Left renal cortex interstitium (tissue), 4 donors: ENCODE results near the gene PHACTR3. TPM values are rescaled to one million over a fixed set of nuclear protein-coding genes. Genes with fewer than 3 reads are reported as not detected.
A peak's percentile ranks its signal among the peaks of the same experiment; 100 is the strongest.
"Not testable (repeated sequence)": the region's sequence is repeated elsewhere in the genome, so short reads cannot be mapped to it uniquely, and the experiment has no call there.

ENCODE experiments used
- DNase-seq, 4 donors: peaks; one replicate each; pipeline ENCODE4 v3.0.0-alpha.2; 2013; ENCODE audit warnings: low read depth in 4 of 4, low spot score in 2 of 4, missing footprints in 1 of 4
- polyA plus RNA-seq, 4 donors: library from polyadenylated mRNA; unstranded; fragments of 120-200 nt; gene quantifications; one replicate each; pipeline ENCODE4 v1.2.1, GENCODE V29; 2013; ENCODE audit not compliant: insufficient read length in 4 of 4

Gene PHACTR3
- polyA plus RNA-seq, 4 donors = 10.5 to 13.7 (median 12.2) TPM

DNA sequence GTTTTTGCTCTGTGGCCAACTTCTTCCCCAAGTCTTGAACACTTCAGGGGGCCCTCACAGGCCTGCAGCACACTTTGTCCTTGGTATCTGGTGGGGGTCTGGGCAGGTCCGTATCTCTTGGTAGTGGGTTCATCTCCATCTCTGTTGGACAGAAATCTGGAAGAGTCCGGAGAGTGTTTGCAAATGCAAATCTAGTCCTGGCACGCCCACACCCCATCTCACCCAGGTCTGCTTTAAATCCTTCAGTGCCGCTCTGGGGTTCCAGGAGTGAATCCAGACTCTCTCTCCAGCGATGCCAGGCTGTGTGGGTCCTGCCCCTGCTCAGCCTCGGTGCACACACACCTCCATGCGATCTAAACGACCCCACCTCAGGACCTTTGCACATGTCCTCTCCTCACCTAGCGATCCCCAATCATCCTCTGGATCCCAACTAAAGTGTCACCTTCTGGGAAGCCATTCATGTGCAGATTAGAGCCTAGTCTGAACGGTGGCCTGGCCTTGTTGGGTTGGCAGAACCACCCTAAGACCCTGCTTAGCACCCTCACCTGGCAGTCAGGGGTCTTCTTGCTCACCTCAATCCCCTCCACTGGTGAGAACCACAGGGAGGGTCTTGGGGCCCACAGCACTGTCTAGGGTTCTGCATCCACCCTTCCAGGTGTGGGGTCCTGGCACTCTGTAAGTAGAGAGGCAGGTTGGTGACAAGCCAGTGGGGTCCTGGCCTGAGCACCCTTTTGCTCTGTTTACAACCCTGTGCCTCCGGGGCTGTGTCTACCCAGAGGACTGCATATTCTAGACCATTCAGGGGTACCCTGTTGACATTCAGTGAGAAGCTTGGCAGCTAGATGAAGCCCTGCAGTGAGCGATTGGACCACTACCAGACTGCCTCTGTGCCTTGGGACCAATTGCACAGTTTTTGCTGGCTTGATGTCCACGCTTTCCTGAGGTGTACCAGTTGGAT, 228.3 kb downstream of the PHACTR3 start:
- DNase-seq = no peak

DNA sequence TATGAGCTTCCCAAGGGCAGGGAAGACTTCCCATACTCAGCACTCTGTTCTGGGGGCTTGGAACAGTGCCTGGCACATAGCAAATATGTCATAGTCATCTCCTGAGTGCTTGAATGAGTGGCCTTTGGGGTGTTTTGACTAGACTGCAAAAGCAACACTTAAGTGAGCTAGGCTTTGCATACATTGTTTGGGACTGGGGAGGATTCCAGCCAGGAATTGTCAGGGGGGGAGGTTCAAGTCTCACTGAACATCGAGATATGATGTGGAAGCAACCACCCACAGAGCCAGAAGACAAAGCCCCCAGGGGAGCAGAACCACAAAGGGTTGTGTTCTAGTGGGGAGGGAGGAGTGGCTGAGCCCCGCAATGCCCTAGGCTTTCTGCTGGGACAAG, 230.7 kb downstream of the PHACTR3 start:
- peak in 2 of 4 donors; percentile 19 to 32 for DNase-seq

DNA sequence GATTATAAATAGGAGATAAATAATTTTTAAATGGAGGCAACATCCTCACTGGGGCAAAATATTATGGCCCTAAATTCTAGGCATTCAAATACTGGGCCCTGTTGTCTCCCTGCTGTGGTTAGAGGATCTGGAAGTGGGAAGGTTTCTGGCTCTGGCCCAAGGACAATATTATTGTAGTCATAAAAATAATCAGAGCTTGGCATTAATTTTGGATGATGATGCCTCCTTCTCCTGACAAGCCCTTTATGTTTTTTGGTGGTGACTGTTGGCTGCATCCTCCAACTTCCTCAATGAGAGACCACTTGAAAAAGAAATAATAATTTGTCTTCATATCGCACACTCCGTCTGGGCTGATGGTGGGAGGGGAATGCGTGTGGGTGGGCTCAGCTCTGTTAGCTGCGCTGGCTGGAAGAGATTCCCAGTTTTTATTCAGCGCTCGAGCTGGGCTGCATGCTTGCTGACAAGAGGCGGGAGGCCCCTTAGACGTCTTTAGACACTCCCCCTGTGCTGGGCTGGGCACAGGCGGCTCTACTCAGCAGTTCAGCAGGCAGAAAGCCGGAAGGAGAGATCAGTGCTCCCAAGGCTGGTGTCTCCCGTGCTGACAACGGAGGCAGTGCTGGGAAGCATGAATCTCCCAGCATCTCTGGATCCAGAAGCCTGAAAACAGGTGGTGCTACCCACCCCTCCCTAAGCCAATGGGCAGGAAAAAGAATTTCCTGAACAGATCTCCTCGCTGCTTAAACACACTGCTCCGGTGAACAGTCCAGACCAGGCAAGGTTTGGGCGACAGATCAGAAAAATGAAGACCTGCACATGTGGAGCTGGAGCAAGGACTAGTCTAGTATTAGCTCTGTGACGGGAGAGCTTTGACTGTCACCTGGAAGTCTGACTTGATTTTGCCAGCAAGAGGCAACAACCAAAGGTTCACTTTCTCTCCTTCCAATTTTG, 231.4 kb downstream of the PHACTR3 start:
- peak in 3 of 4 donors; percentile 56 to 68 (median 61) for DNase-seq

DNA sequence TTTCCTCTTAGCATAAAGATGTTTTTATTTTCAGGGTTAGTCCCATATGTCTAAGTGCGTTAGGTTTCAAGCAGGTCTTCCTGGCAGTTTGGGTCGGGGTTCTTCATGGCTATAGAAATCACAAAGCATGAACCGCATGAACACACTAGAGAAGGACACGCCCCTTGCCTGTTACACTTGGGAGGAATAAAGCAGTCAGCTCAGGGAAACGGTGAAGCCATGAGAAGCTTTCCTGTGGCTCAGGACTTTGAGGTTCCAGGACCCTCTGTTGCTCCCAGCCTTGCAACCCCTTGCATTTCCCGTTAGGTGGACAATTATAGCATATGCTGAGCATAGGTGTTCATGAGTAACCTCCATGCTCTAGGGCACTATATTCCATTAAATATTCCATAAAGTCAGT, 232.4 kb downstream of the PHACTR3 start:
- peak in 1 of 4 donors; percentile 24 for DNase-seq

DNA sequence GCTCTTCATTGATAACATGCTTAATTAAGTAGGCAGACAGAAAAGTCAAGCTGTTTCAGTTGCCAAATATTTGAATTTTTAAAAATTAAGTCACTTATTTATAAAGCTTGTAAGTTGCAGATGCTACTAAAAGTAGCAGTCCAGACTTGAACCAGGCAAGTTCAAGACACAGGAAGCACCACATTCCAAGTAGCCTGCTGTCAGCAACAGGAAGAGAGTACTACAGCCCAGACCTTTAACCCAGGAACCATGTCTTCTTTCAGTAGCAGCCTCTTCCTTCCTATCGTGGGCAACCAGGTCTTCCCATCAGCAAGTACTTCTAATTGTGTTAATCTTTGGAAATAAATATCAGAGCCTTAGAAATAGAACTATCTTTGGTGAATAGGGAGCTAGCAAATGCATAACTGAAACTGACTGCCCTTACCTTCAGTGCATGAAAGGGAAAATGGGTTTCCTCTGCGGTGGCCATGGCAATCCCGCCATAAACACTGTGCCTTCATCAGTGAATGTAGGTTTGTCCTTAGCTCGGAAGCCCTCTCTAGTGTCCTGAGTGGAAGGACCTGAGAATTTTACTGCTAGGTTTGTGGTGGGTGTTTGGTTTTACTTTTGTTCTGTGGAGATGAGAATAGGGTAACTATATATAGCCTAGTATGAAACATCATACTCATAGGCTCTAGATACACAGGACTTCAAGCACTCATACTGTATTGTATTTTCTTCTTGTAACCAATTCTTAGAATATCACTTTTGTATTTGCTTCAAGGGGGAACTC, 233.5 kb downstream of the PHACTR3 start:
- DNase-seq = no peak

DNA sequence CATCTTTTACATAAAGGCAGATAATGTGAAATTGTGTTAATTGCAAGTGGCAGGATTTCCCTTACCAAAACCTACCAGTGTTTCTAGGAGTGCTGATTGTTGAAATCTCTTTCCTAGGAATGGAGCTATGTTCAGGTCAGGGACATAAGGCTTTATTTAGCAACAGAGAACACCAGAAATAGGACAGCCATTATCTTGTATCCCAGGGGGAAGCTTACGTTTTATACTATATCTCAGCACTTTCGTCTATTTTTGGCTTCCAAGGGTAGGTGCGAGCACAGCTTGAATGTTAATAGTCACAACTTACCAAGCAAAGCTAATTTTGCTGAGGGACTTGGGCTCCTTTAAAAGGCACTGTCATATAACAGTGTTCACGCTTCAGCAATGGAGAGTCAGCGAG, 235.1 kb downstream of the PHACTR3 start:
- DNase-seq = no peak

DNA sequence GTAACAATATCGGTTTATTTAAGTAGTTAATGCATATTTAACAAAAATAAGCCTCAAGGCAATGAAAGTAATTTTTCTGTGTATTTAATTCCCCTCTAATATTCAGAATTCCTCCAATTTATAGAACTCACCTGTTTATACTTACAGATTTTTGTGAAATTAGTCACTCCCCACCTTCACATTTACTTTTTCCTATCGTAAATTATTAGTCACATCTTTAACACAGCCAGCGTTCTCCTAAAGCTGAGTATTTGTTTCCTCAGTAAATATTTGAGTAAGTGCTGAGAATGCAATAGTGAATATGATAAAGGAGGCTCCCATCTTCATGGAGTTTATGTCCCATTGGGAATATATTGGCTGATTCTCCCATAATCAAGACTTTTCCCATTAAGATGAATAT, 241.1 kb downstream of the PHACTR3 start:
- DNase-seq = no peak

DNA sequence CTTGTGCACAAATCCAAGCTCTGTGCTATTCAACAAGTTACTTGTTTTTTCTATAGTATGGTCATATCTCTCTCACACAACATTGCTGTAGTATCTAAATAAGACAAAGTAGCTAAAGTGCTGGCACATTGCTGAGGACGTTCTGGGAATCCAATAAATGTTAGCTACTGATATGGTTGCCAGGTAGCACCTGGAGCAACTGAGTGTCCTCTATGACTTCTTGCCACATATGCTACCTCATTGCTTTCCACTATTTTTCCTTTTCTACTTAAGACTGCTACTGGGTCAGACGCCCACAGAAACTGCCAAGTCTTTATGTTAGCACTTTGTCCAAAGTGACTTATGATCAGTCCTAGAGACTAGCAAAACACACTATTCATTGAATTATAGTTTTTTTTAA, 243.8 kb downstream of the PHACTR3 start:
- DNase-seq = no peak

DNA sequence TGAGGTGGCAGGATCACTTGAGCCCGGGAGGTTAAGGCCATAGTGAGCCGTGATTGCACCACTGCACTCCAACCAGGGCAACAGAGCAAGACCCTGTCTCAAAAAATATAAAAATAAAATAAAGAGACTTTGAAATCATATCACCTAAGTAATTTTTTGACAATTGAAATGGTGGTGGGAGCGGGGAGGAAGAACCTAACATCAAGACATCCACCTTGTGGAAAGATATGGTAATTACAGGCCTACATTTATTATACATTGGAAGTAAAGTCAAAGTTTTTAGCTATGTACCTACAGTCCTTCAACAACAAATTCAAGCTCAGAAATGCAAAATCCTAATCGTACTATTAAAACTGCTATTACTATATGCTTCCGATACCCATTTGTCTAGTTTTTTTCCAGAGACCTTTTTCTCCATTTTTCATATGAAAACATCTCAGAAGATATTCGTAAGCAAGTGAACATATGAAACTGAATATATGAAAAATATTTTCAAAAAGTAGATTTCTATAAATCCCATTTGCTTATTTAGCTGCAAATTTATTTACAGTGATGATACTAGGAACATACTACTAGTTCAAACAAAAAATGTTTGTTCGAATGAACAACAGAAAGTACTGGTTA, 245.8 kb downstream of the PHACTR3 start:
- peak in 1 of 4 donors; percentile 36 for DNase-seq

DNA sequence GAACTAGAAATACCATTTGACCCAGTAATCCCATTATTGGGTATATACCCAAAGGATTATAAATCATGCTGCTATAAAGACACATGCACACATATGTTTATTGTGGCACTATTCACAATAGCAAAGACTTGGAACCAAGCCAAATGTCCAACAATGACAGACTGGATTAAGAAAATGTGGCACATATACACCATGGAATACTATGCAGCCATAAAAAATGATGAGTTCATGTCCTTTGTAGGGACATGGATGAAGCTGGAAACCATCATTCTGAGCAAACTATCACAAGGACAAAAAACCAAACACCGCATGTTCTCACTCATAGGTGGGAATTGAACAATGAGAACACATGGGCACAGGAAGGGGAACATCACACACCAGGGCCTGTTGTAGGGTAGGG, 252.2 kb downstream of the PHACTR3 start:
- not testable (repeated sequence) for DNase-seq

DNA sequence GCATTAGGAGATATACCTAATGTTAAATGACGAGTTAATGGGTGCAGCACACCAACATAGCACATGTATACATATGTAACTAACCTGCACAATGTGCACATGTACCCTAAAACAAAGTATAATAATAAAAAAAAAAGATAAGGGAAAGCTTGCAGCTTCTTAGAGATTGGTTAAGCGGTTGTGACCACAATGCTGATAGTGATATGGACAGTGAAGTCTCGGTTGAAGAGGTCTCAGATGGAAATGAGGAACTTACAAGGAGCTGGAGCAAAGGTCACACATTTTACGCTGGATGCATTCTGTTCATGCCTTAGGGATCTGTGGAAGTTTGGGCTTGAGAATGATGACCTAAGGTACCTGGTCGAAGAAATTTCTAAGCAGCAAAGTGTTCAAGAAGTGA, 252.6 kb downstream of the PHACTR3 start:
- not testable (repeated sequence) for DNase-seq

DNA sequence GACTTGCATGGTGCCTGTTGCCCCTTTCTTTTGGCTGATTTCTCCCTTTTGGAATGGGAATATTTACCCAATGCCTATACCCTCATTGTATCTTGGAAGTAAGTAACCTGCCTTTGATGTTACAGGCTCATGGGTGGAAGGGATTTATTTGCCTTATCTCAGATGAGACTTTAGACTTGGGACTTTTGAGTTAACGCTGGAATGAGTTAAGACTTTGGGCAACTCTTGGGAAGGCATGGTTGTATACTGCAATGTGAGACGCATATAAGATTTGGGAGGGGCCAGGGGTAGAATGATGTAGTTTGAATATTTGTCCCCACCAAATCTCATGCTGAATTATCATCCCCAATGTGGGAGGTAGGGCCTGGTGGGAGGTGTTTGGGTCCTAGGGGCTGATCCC, 253.6 kb downstream of the PHACTR3 start:
- DNase-seq = no peak

DNA sequence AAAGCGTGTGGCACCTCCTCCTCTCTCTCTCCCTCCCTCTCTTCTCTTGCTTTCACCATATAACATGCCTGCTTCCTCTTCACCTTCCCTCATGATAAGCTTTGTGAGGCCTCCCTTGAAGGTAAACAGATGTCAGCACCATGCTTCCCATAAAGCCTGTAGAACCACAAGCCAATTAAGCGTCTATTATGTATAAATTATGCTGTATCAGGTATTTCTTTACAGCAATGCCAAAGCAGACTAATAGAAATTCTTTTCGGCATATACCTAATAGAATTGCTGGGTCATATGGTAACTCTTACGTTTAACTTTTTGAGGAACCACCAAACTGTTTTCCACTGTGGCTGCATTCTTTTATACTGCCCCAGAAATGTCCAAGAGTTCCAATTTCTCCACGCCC, 254.1 kb downstream of the PHACTR3 start:
- DNase-seq = no peak

DNA sequence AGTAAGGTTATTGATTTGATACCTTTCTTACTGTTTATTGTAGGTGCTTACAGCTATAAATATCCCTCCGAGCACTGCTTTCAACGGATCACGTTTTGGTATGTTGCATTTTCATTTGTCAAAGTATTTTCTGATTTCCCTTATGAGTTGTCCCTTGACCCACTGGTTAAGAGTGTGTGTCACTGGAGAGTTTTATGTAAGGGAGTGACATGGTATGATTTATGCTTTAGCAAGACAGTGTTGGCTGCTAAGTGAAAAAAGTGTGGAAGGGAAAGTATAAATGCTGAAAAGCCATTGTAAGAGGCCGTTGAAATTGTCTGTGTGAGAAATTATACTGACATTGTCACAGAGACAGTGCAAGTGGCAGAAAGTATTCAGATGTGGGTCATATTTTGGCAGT, 257.1 kb downstream of the PHACTR3 start:
- no peak for DNase-seq

DNA sequence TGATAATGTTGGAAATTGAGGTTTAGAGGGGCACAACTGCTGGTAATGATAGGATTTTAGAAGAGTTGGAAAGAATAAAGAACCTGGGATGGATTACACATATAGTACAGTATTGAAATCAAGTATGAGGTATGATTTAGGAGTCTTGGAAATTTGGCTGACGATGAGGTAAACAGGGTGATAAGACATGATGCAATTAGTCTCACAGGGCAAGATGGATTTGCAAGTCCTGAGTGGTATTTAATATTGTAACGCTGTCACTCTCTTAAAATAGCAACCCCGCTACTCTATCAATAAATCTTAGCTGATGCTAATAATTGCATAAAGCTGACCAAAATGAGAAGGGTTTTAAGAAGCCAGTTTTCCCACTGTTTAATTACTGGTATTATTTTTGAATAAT, 258.7 kb downstream of the PHACTR3 start:
- DNase-seq = no peak

DNA sequence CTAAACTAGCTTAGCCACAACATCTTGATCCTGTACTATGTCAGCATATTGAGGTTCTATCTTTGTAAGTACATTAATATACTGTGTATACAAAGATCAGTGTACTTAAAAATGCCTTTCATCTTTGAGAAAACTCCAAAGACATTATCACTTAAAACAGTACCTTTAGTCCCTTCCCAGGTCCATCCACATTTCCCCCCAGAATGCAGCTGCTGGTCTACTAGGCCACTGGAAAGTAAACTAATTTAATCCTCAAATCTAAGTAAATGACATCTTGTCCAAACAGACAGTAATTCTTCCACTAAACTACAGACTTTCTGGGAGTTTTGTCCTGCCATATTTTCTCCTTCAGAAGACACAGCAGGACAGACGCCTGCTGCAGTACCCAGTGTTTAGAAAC, 260.4 kb downstream of the PHACTR3 start:
- DNase-seq = no peak

DNA sequence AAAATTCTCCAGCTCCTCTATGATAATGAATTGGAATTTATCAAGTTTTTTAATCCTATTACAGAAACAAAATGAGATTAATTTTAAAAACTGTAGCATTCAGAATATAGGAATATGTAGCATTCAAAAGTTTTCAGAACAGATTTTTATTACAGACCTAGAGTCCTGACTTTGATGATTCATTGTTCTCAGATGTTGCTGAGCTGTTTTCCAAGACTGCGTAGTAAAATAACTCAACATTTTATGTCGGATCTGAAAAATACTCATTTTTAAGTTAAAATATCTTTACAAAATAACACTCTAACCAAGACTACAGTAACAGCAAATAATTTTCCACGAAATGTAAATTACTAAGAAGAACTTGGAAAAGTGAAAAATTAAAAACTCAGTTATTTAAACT, 262.0 kb downstream of the PHACTR3 start:
- peak in 1 of 4 donors; percentile 2 for DNase-seq

DNA sequence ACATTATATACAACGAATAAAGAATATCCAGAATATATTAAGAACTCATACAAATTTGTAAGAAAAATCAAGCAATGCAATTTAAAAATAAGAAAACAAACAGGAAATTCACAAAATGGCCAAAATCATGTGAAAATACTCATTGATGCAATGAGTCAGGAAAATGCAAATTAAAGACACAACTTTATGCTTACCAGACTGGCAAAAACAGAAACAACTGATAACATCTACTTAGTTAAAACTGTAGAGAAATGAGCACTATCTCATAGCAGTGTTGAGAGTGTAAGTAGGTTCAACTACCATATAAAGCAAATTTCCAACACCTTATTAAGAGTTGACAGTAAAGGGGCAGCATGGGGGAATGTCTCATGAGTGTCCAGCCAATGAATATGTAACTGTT, 266.8 kb downstream of the PHACTR3 start:
- no peak for DNase-seq

DNA sequence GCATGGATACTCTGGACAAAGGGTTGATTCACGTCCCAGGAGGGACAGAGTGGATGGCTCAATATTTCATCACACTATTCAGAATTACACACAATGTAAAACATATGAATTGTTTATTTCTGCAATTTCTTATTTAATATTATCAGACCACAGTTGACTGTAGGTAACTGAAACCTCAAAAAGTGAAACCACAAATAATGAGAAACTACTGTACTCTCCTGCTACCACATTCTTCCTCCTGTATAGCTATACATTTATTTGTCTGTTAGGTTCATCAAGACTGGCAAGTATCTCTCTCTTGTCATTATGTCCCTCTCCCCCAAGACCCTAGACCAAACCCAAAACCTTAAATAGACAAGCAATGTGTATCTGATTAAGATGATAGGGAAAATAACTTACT, 269.1 kb downstream of the PHACTR3 start:
- no peak for DNase-seq

DNA sequence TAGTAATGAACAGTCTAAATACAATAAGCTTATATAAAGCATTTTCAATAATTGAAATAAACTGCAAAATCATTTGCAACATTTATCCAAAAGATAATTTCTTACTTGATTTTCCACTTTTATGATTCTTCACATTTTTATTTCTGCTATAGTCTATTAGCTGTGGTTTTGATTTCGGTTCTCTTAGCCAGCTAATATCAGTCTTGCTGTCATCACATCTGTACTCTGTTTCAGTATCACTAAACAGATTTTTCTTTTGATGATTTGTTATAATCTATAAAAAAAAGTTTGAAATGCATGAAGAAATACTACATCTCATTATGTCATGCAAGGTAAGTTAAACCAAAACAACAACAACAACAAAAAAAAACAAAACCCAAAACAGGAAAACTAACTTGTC, 275.9 kb downstream of the PHACTR3 start:
- DNase-seq = no peak
